ENCODE measurements around the gene TSPAN4.

Gene TSPAN4

DNA sequence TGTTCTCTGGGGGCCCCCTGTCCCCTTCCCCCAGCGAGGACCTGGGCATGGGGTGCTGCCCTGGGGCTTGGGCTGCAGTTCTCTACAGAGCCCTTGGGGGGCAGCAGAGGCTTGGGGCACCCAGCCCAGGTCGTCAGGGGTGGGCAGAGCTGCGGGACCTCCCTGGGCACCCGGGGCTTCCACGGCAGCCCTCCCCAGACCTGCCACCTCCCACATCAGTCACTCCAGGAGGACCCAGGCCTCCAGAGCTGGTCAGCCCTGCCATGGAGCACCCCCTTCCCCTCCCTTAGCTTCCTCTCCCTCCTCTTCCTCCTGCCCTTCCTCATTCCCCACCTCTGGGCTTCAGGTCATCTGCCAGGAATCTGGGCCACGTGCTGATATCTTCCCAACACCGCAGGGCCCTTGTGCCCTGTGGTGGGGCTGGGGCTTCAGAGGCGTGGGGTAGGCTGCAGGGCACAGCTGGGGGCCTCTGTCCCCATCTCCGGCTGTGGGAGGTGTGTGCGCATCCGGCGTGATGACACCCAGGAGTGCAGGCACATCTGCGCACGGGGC, 5.8 kb downstream of the TSPAN4 start:
- TF ChIP-seq, protein P1, sequence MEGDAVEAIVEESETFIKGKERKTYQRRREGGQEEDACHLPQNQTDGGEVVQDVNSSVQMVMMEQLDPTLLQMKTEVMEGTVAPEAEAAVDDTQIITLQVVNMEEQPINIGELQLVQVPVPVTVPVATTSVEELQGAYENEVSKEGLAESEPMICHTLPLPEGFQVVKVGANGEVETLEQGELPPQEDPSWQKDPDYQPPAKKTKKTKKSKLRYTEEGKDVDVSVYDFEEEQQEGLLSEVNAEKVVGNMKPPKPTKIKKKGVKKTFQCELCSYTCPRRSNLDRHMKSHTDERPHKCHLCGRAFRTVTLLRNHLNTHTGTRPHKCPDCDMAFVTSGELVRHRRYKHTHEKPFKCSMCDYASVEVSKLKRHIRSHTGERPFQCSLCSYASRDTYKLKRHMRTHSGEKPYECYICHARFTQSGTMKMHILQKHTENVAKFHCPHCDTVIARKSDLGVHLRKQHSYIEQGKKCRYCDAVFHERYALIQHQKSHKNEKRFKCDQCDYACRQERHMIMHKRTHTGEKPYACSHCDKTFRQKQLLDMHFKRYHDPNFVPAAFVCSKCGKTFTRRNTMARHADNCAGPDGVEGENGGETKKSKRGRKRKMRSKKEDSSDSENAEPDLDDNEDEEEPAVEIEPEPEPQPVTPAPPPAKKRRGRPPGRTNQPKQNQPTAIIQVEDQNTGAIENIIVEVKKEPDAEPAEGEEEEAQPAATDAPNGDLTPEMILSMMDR (IDR thresholded peaks at IDR 0.05; ENCODE audit: low read length, missing control alignments) = peak; percentile 79
- H3K4me3 ChIP-seq (replicated peaks; ENCODE audit: low read depth, low read length) = no peak overlapping the region
- peak; percentile 38 for DNase-seq (ENCODE audit: low read depth)

DNA sequence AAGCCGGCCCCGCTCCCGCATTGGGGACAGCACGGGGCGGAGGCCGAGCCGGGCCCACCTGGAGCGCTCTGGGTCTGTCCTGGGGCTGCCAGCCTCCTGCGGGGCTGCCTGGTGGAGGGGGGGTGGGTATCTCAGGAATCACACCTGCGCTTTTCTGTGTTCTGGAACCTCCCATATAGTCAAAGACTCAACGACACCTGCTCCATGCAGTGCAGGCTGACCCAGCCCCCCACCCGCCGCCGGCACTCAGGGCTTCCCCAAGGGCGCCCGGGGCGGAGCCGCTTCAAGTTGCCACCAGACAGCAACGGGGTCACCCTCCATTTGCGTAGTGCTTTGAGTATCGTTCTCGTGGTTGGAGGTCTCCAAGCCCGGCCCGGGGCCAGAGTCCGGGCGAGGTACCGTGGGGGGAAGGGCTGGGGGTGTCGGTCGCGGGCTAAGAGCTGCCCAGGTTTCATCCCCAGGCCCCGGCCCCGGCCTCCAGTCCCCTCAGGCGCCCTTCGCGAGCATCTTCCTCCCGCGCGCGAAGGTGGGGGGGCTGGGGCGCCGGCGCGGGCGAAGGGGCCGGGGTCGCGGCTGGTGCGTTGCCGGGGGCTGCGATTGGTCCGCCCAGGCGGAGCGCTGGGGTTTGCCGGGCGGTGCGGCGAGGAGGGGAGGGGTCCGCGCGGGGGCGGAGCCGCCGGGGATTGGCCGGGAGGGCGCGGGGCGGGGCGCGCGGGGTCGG, 6.6 kb downstream of the TSPAN4 start:
- no peak for DNase-seq (ENCODE audit: low read depth)
- TF ChIP-seq, protein P1 (IDR thresholded peaks at IDR 0.05; ENCODE audit: low read length, missing control alignments) = no peak
- peak overlapping the region; percentile 42 for H3K4me3 ChIP-seq (replicated peaks; ENCODE audit: low read depth, low read length)

DNA sequence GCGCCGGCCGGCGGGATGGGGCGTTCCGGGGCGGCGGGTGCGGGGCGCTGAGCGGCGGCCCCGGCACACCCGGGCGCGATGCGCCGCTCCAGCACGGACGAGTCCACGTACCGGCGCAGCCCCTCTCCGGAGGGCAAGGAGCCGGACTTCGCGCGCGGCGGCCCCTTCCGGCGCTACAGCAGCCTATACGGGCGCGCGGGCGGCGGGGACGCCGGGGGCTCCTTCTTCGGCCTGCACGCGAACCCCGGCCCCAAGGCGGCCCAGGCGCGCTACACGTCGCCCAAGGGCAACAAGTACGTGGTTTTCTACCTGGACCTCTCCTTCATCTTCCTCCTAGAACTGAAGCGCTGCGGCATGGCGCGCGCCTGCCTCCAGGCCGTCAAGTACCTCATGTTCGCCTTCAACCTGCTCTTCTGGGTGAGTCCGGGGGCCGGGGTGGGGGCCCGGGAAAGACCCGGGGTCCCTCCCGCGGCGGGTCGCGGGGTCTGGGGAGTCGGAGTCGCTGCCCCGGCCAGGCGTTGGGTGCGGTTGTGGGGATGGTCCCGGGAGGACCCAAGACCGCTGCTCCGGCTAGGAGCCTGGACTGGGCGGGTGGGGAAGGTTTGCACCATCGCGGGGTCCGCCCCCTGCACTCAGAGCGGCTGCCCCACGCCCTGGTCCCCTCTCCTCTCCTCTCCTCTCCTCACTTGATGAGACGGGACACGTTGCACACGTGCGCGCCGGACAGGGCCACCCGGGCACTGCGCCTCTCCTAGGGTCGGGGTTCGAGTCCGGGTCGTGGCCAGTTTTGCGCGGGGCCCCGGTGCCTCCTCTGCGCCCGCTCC, 7.5 kb downstream of the TSPAN4 start:
- DNase-seq (ENCODE audit: low read depth) = no peak
- TF ChIP-seq, protein P1 (IDR thresholded peaks at IDR 0.05; ENCODE audit: low read length, missing control alignments) = no peak
- peak overlapping the region; percentile 35 for H3K4me3 ChIP-seq (replicated peaks; ENCODE audit: low read depth, low read length)

DNA sequence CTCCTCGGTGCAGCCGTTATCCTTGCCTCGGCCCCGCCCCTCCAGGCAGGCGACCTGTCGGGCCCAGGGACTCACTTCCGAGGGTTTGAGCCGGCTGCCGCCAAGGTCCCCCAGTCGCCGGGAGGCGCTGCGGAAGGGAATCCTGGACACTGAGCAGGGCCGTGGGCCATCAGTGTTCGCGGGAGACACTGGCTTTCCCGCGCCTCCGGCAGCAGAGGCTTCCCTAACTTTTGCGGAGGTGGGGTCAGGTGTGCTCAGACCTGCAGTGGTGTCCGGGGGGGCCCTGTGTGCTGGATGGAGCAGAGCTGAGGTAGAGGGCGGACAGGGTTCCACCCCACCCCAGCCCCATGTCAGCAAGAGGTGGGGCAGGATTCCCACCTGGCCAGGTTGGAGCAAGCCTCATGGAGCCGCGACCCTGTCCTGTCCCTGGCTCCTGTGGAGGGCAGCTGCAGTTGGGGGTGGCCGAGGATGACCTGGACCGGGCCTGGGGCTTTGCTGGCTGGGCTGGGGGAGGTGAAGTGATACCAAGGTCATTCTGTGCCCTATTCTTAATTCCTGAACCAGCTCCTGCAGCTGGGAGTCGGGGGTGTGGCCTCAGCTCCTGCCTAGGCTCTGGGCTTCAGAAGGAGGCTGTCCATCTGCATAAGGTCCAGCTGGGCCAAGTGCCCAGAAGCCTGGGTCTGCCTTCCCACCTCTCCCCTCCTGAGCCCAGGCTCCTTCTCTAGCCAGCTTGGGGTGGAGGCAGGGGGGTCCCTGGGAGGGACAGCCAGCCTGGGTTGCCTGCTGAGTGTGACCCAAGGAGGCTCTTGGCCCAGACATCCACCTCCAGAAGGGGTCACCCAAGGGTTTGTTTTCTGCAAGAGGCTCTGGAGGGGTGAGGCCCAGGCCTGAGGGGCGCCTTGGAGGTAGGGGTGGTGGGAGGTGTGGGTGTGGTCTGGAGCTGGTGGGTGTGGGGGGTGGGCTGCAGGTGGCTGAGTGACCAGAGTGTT, 8.4 kb downstream of the TSPAN4 start:
- no peak for DNase-seq (ENCODE audit: low read depth)
- H3K4me3 ChIP-seq (replicated peaks; ENCODE audit: low read depth, low read length) = no peak overlapping the region
- TF ChIP-seq, protein P1 (IDR thresholded peaks at IDR 0.05; ENCODE audit: low read length, missing control alignments) = no peak

DNA sequence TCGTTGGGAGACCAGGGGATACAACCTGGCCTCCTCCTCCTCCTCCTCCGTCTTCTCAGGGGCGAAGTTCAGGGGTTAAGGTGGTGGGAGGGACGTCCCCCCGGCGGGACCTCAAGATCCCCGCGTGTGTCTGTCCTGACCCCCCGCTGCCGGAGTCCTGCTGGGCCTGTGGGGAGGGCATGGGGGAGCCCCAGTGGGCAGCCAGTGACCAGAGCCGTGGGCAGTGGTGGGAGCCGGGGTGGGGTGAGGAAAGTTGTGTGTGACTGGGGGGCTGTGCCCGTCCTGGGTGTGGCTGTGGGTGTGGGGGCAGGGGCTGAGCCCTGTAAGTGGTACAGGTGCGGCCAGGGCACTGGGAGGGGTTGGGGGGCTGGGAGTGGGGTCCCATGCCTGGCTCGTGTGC, 10.1 kb downstream of the TSPAN4 start:
- DNase-seq (ENCODE audit: low read depth) = no peak
- TF ChIP-seq, protein P1 (IDR thresholded peaks at IDR 0.05; ENCODE audit: low read length, missing control alignments) = no peak
- H3K4me3 ChIP-seq (replicated peaks; ENCODE audit: low read depth, low read length) = no peak overlapping the region
